MCF 10A (cell line): ENCODE results near the gene HHIPL1. TPM values are rescaled to one million over a fixed set of nuclear protein-coding genes. Genes with fewer than 3 reads are reported as not detected.

Experiments used
- BruUV-seq: library from RNA; stranded (reverse); fragments of 400-500 nt; replicated peaks from 2 replicates; lab custom pipeline; 2021; lab: Mats Ljungman, UMichigan
- CTCF ChIA-PET: fragments of 300-600 bp; sonication (Branson Sonifier 250); formaldehyde crosslinking; extraction: SDS; loops from one replicate; lab custom pipeline; 2021; ENCODE audit warnings: antibody characterized with exemption, inconsistent platforms; lab: Yijun Ruan, JAX
- POLR2A ChIA-PET: fragments of 300-600, 350-650 bp; sonication (Branson Sonifier 250); formaldehyde crosslinking; extraction: SDS; loops from one replicate; lab custom pipeline; 2020; ENCODE audit warnings: antibody characterized with exemption, inconsistent platforms; lab: Yijun Ruan, JAX
- DNase-seq: peaks from one replicate; pipeline ENCODE4 v3.0.0-alpha.2; 2018; ENCODE audit not compliant: unreplicated experiment
- H3K27ac Mint-ChIP-seq: one replicate; pipeline ENCODE4 v1.8.0; 2022; ENCODE audit warnings: mild to moderate bottlenecking, low read depth, mixed read lengths; ENCODE audit not compliant: unreplicated experiment
- H3K27me3 Mint-ChIP-seq: one replicate; pipeline ENCODE4 v1.8.0; 2022; ENCODE audit warnings: mixed read lengths; ENCODE audit not compliant: insufficient read depth, unreplicated experiment
- H3K36me3 Mint-ChIP-seq: one replicate; pipeline ENCODE4 v1.8.0; 2022; ENCODE audit warnings: mild to moderate bottlenecking, moderate library complexity, mixed read lengths; ENCODE audit not compliant: insufficient read depth, unreplicated experiment
- H3K4me1 Mint-ChIP-seq: one replicate; pipeline ENCODE4 v1.8.0; 2022; ENCODE audit warnings: mixed read lengths; ENCODE audit not compliant: insufficient read depth, unreplicated experiment
- H3K4me3 Mint-ChIP-seq: one replicate; pipeline ENCODE4 v1.8.0; 2022; ENCODE audit warnings: mild to moderate bottlenecking, moderate library complexity, mixed read lengths; ENCODE audit not compliant: unreplicated experiment
- H3K9me3 Mint-ChIP-seq: one replicate; pipeline ENCODE4 v1.8.0; 2022; ENCODE audit warnings: mixed read lengths; ENCODE audit not compliant: unreplicated experiment
- intact Hi-C: fragments of 100-400 bp; cut with micrococcal nuclease; formaldehyde crosslinking; loops from 2 replicates; pipeline ENCODE4 v1.14.1; 2022
- total RNA-seq: library from RNA; stranded (reverse); gene quantifications from 2 replicates; pipeline ENCODE4 v1.2.3, GENCODE V29; 2022
- TF ChIP-seq, protein P1 (sequence below): fragments of 200-600 bp; IDR thresholded peaks from one replicate; pipeline ENCODE4 v1.8.0; 2022; ENCODE audit warnings: antibody characterized with exemption, mild to moderate bottlenecking; ENCODE audit not compliant: unreplicated experiment

Gene HHIPL1
- total RNA-seq, 1 experiment from 2014 or later, result not detected

DNA sequence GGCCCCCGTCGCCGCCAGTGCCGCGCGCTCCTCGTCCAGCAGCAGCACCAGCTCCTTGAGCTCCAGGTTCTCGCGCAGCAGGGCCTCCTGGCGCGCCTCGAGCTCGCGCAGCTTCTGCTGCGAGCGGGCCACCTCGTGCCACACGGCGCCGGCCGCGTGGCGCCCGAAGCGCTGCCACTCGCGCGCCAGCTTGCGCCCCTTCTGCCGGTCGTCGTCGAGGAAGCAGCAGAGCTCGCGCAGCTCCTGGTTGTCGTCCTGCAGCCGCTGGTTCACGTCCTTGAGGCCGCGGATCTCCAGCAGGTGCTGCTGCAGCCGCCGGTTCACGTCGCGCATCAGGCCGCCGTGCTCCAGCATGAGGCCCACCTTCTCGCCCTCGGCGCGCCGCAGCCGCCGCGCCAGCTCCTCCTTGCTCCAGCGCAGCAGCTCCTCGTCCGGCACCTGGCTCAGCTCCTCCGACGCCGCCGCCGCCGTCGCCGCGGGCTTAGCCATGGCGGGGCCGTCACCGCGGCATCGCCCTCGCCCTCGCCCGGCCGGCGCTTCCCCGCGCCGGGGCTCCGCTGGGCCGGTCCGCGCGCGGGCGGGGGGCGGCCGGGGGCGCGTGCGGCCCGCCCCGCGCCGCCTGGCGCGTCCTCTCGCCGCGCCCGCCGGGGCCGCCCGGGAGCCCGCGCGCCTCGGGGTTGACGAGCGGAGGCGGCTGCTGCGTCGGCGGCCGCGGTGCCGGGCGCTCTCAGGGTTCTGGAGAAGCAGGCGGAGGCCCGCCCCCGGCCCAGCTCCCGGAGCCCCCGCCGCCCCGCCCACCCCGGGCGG, 41.3 kb upstream of the HHIPL1 start, which contains the start of gene CCDC85C:
CCDC85C (minus strand) TSS at position 737 of the 807 bp plus-strand sequence; CDS start at position 489, 248 bp downstream.
- peak; percentile 24 for DNase-seq
- TF ChIP-seq, protein P1, sequence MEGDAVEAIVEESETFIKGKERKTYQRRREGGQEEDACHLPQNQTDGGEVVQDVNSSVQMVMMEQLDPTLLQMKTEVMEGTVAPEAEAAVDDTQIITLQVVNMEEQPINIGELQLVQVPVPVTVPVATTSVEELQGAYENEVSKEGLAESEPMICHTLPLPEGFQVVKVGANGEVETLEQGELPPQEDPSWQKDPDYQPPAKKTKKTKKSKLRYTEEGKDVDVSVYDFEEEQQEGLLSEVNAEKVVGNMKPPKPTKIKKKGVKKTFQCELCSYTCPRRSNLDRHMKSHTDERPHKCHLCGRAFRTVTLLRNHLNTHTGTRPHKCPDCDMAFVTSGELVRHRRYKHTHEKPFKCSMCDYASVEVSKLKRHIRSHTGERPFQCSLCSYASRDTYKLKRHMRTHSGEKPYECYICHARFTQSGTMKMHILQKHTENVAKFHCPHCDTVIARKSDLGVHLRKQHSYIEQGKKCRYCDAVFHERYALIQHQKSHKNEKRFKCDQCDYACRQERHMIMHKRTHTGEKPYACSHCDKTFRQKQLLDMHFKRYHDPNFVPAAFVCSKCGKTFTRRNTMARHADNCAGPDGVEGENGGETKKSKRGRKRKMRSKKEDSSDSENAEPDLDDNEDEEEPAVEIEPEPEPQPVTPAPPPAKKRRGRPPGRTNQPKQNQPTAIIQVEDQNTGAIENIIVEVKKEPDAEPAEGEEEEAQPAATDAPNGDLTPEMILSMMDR, result no peak
- Mint-ChIP-seq H3K4me1 (peaks cover 22% of the 10 kb centered on the region), H3K27me3 (no peaks in the 10 kb centered on the region), H3K4me3 (peak within 1 kb of the TSS; percentile 73), H3K9me3 (no peaks in the 10 kb centered on the region), H3K27ac (peak within 1 kb of the TSS; percentile 50), H3K36me3 (no peaks in the 10 kb centered on the region)
- ChIA-PET CTCF (interaction anchor here (0.6 to 2.8 kb wide), 7 partner anchors 15 to 119 kb away, joined by 3 to 18 read pairs (median 3); no protein-coding TSS in a partner anchor), POLR2A (interaction anchor here (1.4 to 5.9 kb wide), 6 partner anchors 9 to 122 kb away, joined by 3 to 57 read pairs (median 6); partner anchors contain the start of genes CCNK, CYP46A1 and SETD3)
- intact Hi-C loops, result loop anchor here (2.0 kb wide), 1 partner anchor 39 kb away; no protein-coding TSS in a partner anchor
- BruUV-seq, result no TSS peak

DNA sequence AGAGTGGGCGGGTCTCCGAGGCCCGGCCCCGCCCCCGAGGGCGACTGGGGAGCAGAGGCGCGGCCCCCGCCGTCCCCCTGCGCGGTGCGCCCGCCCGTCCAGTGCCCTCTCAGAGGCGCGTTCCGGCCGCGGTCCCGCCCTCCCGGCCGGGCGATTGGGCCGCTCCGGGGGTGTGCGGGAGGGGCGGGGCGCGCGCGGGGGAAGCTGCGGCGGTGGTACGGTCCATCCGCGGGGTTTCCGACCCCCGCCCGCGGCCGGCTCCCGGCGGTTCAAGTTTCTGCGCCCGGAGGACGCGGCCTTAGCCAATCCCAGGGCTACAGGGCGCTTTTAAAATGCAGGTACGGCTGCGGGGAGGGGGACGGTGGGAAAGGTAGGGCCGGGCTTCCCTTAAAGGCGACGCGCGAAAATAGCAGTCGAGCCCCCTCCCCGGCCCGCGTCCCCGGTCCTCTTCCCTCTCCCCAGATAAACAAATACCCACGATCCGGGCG, 40.6 kb upstream of the HHIPL1 start:
- POLR2A ChIA-PET, result interaction anchor here (0.7 to 5.9 kb wide), 11 partner anchors 8 to 363 kb away, joined by 3 to 57 read pairs (median 5); partner anchors contain the start of genes CCNK, CYP46A1 and SETD3
- H3K36me3 Mint-ChIP-seq, result no peaks in the 10 kb centered on the region
- peak overlapping the region; percentile 50 for H3K27ac Mint-ChIP-seq
- no peaks in the 10 kb centered on the region for H3K27me3 Mint-ChIP-seq
- H3K4me3 Mint-ChIP-seq, result peak overlapping the region; percentile 73
- CTCF ChIA-PET, result interaction anchor here (0.7 to 1.5 kb wide), 3 partner anchors 15 to 33 kb away, joined by 3 to 6 read pairs (median 5); no protein-coding TSS in a partner anchor
- TF ChIP-seq, protein P1, result no peak
- H3K9me3 Mint-ChIP-seq, result no peaks in the 10 kb centered on the region
- intact Hi-C loops, result loop anchor here (2.0 kb wide), 1 partner anchor 40 kb away; no protein-coding TSS in a partner anchor
- peak; percentile 94 for DNase-seq
- no TSS peak for BruUV-seq
- peaks cover 22% of the 10 kb centered on the region for H3K4me1 Mint-ChIP-seq

DNA sequence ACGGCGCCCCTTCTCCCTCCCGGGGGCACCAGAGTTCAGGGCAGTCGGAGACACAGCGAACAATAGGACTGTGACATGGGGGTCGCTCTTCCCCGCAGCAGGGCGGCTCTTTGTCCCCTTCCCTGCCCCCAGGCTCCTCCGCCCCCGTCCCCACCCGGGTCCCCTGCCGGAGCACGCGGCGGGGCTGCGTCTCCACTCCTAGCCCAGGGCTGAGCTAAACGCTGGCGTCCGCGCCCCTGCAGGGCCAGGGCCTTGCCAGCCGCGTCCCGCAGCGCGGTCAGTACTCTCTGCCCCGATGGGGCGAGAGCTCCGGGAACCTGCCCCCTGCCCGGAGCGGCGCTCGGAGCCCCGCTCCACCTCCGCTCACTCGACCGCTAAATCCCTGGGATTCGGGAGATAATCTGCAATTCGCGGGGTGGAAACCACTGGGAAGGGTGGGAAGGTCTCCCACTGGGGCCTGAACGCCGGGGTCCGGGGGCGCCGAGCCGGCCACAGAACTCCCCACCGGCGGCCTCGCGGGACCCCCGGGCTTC, 40.1 kb upstream of the HHIPL1 start:
- Mint-ChIP-seq H3K27ac (peak overlapping the region; percentile 50), H3K27me3 (no peaks in the 10 kb centered on the region), H3K4me1 (peaks cover 22% of the 10 kb centered on the region), H3K36me3 (no peaks in the 10 kb centered on the region), H3K9me3 (no peaks in the 10 kb centered on the region), H3K4me3 (peak overlapping the region; percentile 73)
- TF ChIP-seq, protein P1, result no peak
- intact Hi-C loops, result loop anchor here (2.0 kb wide), 1 partner anchor 40 kb away; no protein-coding TSS in a partner anchor
- no TSS peak for BruUV-seq
- peak; percentile 37 for DNase-seq
- ChIA-PET CTCF (interaction anchor here (1.1 to 1.5 kb wide), 2 partner anchors 23 to 33 kb away, joined by 5 to 6 read pairs; no protein-coding TSS in a partner anchor), POLR2A (interaction anchor here (0.6 to 5.9 kb wide), 11 partner anchors 9 to 377 kb away, joined by 3 to 57 read pairs (median 4); partner anchors contain the start of genes CCNK, CYP46A1 and SETD3)
